Muscle of leg (tissue), 11 donors: Measurements from ENCODE around the gene MALSU1. TPM values are rescaled to one million over a fixed set of nuclear protein-coding genes. Genes with fewer than 3 reads are reported as not detected.
A peak's percentile ranks its signal among the peaks of the same experiment; 100 is the strongest.

Experiments used
- DNase-seq: peaks from one replicate; pipeline ENCODE4 v3.0.0; 2013
- H3K27ac ChIP-seq: one replicate; pipeline ENCODE4 v1.5.1; 2013; ENCODE audit warnings: mild to moderate bottlenecking, low read length, control low read depth
- H3K27me3 ChIP-seq: one replicate; pipeline ENCODE4 v1.6.1; 2013; ENCODE audit warnings: low read length; ENCODE audit not compliant: control insufficient read depth, insufficient read depth
- H3K36me3 ChIP-seq: one replicate; pipeline ENCODE4 v1.6.1; 2013; ENCODE audit warnings: low read length; ENCODE audit not compliant: control insufficient read depth, insufficient read depth
- H3K4me1 ChIP-seq: one replicate; pipeline ENCODE4 v1.6.1; 2013; ENCODE audit warnings: low read length; ENCODE audit not compliant: control insufficient read depth, insufficient read depth
- H3K4me3 ChIP-seq: one replicate; pipeline ENCODE4 v1.5.1; 2013; ENCODE audit warnings: low read length, control low read depth
- H3K9me3 ChIP-seq: replicated peaks from 2 replicates; pipeline ENCODE4 v1.6.1; 2013; ENCODE audit warnings: low read depth, low read length; ENCODE audit not compliant: control insufficient read depth
- WGBS: methylation state at CpG from one replicate; pipeline ENCODE4 v1.1.5; 2013; ENCODE audit warnings: missing lambda C conversion rate; ENCODE audit not compliant: insufficient coverage; 5-methylcytosine and 5-hydroxymethylcytosine counted together
- polyA plus RNA-seq, 8 donors: library from polyadenylated mRNA; unstranded; fragments of 120-200 nt; gene quantifications; one replicate each; pipeline versions ENCODE4 v1.2.1 to v1.2.3, GENCODE V29; 2013; ENCODE audit warnings: inconsistent platforms in 1 of 8, low replicate concordance in 1 of 8; ENCODE audit not compliant: insufficient read length in 8 of 8, insufficient read depth in 1 of 8
- total RNA-seq: library from RNA; stranded (reverse); fragments of 120-200 nt; gene quantifications from one replicate; pipeline ENCODE4 v1.2.4, GENCODE V29; 2013

Gene MALSU1
- total and polyA plus RNA-seq, 9 donors, result 58.1 to 132 (median 89.9) TPM

- peak; percentile 76 for DNase-seq
- no CpG with 5 or more reads among the region's 6 CpGs for WGBS
- Histone ChIP-seq H3K4me1 (no peaks in the 10 kb centered on the region), H3K27me3 (no peaks in the 10 kb centered on the region), H3K9me3 (no peaks in the 10 kb centered on the region), H3K4me3 (no peak overlapping the region), H3K27ac (no peak overlapping the region), H3K36me3 (peaks cover 4% of the 10 kb centered on the region)
Measured at GRCh38 chr7:23357190-23358093, 58.3 kb downstream of the MALSU1 start.

GRCh38 chr7:23358152-23358674 lies 59.1 kb downstream of the MALSU1 start:
- Histone ChIP-seq H3K27ac (no peak overlapping the region), H3K36me3 (peaks cover 4% of the 10 kb centered on the region), H3K9me3 (no peaks in the 10 kb centered on the region), H3K4me1 (no peaks in the 10 kb centered on the region), H3K27me3 (no peaks in the 10 kb centered on the region), H3K4me3 (no peak overlapping the region)
- WGBS, result 90% methylated on average over 2 of the region's 2 CpGs
- DNase-seq, result no peak

Other genes starting within 250 kb of the MALSU1 start
- gene KLHL7, start 193.6 kb upstream of the MALSU1 start, total RNA-seq, result 22.4 TPM
- 10 to 100 TPM; 17.6 to 29.6 (median 21.5) TPM for gene KLHL7, start 193.6 kb upstream of the MALSU1 start, polyA plus RNA-seq
- 31.7 TPM for gene NUP42, start 117.3 kb upstream of the MALSU1 start, total RNA-seq
- gene NUP42, start 117.3 kb upstream of the MALSU1 start, polyA plus RNA-seq, result 10 to 100 TPM; 25.2 to 37.9 (median 31.6) TPM
- gene GPNMB, start 52.6 kb upstream of the MALSU1 start, total RNA-seq, result 98.1 TPM
- gene GPNMB, start 52.6 kb upstream of the MALSU1 start, polyA plus RNA-seq, result 10 to 100 TPM; 29.1 to 77.4 (median 48.1) TPM
- gene IGF2BP3, start 171.2 kb downstream of the MALSU1 start, total RNA-seq, result 26.8 TPM
- 10 to 100 TPM; 26.2 to 39.2 (median 31.5) TPM for gene IGF2BP3, start 171.2 kb downstream of the MALSU1 start, polyA plus RNA-seq
- gene TRA2A, start 232.6 kb downstream of the MALSU1 start, total RNA-seq, result 28.1 TPM
- 100 to 1,000 TPM; 101 to 149 (median 109) TPM for gene TRA2A, start 232.6 kb downstream of the MALSU1 start, polyA plus RNA-seq